Measurements from ENCODE around the gene TACC2.

GRCh38 chr10:122204691-122205489 is 215.9 kb downstream of the TACC2 start:
- no peak for TF ChIP-seq POLR2A (IDR thresholded peaks at IDR 0.05)
- TF ChIP-seq CTCF (IDR thresholded peaks at IDR 0.05 in 4 of 5, conservative IDR thresholded peaks at IDR 0.05 in 1 of 5), result no peak

Data from gastrocnemius medialis (tissue), 4 donors.